Activated CD4-positive, alpha-beta memory T cell treated with anti-CD3 and anti-CD28 coated beads for 36 hours (primary cell): Measurements from ENCODE around the gene DACT1. TPM values are rescaled to one million over a fixed set of nuclear protein-coding genes. Genes with fewer than 3 reads are reported as not detected.
A peak's percentile ranks its signal among the peaks of the same experiment; 100 is the strongest.

ENCODE experiments used
- CTCF ChIA-PET: fragments of 350-600 bp; sonication (Branson Sonifier 250); formaldehyde crosslinking; loops from one replicate; lab custom pipeline; 2021; ENCODE audit warnings: antibody characterized with exemption, inconsistent platforms; lab: Charles Lee
- POLR2A ChIA-PET: fragments of 350-600 bp; sonication (Branson Sonifier 250); formaldehyde crosslinking; loops from one replicate; lab custom pipeline; 2021; ENCODE audit warnings: antibody characterized with exemption; lab: Charles Lee
- DNase-seq: peaks from one replicate; pipeline ENCODE4 v3.0.0-alpha.2; 2020
- H3K27ac Mint-ChIP-seq: one replicate; pipeline ENCODE4 v1.8.0; 2021; ENCODE audit warnings: mixed read lengths
- H3K27me3 Mint-ChIP-seq: one replicate; pipeline ENCODE4 v1.8.0; 2021; ENCODE audit warnings: mixed read lengths
- H3K36me3 Mint-ChIP-seq: one replicate; pipeline ENCODE4 v1.8.0; 2021; ENCODE audit warnings: mixed read lengths
- H3K4me1 Mint-ChIP-seq: one replicate; pipeline ENCODE4 v1.8.0; 2021; ENCODE audit warnings: low read depth, mixed read lengths
- H3K4me3 Mint-ChIP-seq: one replicate; pipeline ENCODE4 v1.8.0; 2021; ENCODE audit warnings: mild to moderate bottlenecking, mixed read lengths
- H3K9me3 Mint-ChIP-seq: one replicate; pipeline ENCODE4 v1.8.0; 2021; ENCODE audit warnings: mixed read lengths
- intact Hi-C: fragments of 100-400 bp; cut with micrococcal nuclease; formaldehyde crosslinking; loops from one replicate; pipeline ENCODE4 v1.15.1; 2023
- total RNA-seq, 2 experiments: library from RNA; stranded (reverse); gene quantifications; one replicate each; pipeline ENCODE4 v1.2.3, GENCODE V29; 2021

Gene DACT1
- total RNA-seq, 2 experiments from 2014 or later = 4.3 to 4.7 TPM

DNA sequence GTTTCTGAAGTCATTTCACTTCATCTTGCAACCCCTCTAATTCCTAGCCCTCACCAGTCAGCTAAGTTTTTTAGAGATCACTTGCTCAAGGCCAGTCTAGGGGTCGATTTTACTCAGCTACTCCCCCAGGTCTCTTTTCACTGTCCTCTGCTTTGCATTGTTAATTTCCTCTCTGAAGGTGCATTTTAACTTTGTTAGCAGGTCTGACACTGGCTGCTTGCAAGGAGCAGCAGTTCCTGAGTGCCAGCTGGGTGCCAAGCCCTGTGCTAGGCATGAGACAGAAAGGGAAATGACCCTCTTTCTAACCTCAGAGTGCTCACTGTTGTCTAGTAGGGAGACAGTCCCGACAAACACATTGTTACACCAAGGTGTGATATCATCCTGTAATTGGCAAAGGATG is 17.8 kb upstream of the DACT1 start:
- DNase-seq = no peak
- ChIA-PET CTCF (no interaction called here), POLR2A (no interaction called here)
- peaks cover 1% of the 10 kb centered on the region for H3K27me3 Mint-ChIP-seq
- H3K27ac Mint-ChIP-seq = no peak overlapping the region
- no peak overlapping the region for H3K4me3 Mint-ChIP-seq
- no peaks in the 10 kb centered on the region for H3K36me3 Mint-ChIP-seq
- H3K4me1 Mint-ChIP-seq = no peaks in the 10 kb centered on the region
- intact Hi-C loops = no loop called here
- H3K9me3 Mint-ChIP-seq = no peaks in the 10 kb centered on the region

DNA sequence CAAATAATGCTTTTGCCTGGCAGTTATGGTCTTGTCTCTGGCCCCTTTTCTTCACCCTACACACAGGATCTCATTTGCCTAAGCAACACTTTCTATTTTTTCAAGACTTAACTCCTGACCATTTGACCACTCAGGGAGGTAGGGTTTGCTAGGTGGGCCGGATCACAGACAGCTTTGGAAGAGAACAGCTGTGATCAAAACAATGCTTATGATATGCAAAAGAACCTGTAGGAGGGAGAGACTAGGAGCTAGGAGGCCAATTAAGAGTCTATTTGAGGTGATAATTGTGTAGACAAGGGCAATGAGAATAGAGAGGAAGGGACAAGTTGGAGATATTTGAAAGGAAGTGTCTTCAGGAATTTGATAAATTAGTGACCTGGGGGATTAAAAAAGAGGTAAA is 12.3 kb upstream of the DACT1 start:
- Mint-ChIP-seq H3K27ac (no peak overlapping the region), H3K4me1 (peaks cover 3% of the 10 kb centered on the region), H3K4me3 (no peak overlapping the region), H3K36me3 (no peaks in the 10 kb centered on the region), H3K9me3 (no peaks in the 10 kb centered on the region), H3K27me3 (peaks cover 2% of the 10 kb centered on the region)
- ChIA-PET CTCF (no interaction called here), POLR2A (no interaction called here)
- no peak for DNase-seq
- intact Hi-C loops = no loop called here

DNA sequence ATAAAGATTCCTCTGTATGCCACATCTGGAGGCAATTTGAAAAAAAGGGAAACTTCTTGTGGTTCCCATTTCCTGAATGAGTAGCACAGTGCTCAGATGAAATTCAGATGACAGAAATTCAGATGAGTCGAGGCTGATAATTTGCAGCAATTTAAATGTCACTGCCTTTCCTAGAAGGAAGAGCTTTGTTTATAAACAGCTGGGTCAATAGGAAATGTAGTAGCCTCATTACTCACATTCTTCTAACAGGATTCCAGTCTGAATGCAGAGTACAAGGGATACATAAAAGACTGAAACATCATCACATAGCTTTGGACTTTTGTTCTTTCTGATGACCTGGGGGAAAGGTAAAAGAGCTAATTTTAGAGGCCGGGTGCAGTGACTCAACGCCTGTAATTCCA is 11.3 kb upstream of the DACT1 start:
- Mint-ChIP-seq H3K4me1 (peaks cover 3% of the 10 kb centered on the region), H3K27ac (no peak overlapping the region), H3K4me3 (no peak overlapping the region), H3K36me3 (no peaks in the 10 kb centered on the region), H3K9me3 (no peaks in the 10 kb centered on the region), H3K27me3 (peaks cover 3% of the 10 kb centered on the region)
- POLR2A ChIA-PET = no interaction called here
- no peak for DNase-seq
- CTCF ChIA-PET = interaction anchor here (0.5 to 1.7 kb wide), 3 partner anchors 10 to 125 kb away, joined by 3 to 4 read pairs (median 4); no protein-coding TSS in a partner anchor
- intact Hi-C loops = no loop called here

DNA sequence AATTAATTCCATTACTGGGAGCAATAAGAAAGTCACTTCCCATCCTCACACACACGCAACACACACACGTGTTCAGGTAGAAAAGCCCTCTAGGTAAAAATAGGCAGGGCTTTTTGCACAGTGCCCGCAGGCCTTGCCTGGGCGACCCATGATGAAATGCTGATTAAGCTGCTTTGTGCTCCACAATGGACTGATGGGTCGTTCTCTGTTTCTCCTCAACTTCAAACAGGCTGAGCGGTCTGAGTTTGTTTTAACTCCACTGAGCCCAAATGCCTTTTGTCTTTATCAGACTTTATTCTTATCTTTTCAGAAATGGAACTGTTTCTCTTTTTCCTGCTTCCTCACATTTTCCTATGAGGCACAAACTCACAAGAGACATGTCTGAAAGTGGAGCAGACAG is 9.4 kb upstream of the DACT1 start:
- Mint-ChIP-seq H3K36me3 (no peaks in the 10 kb centered on the region), H3K27ac (no peak overlapping the region), H3K4me1 (peaks cover 3% of the 10 kb centered on the region), H3K9me3 (no peaks in the 10 kb centered on the region), H3K4me3 (no peak overlapping the region), H3K27me3 (peaks cover 3% of the 10 kb centered on the region)
- intact Hi-C loops = no loop called here
- CTCF ChIA-PET = no interaction called here
- no peak for DNase-seq
- POLR2A ChIA-PET = no interaction called here

DNA sequence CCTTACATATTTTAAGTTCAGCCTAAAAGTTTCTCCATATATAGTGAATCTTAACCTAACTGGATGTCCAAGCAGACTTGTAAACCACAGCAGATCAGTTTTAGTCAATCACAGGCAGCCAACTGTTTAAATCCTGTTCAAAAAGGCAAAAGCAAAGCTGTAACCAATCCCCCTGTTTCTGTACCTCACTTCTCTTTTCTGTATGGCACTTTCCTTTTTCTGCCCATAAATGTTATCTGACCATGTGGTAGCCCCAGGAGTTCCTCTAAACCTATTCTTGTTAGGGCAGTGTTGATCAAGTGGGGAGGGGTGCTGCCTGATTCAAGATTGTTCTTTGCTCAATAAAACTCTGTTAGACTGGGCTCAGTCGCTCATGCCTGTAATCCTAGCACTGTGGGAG is 8.5 kb upstream of the DACT1 start:
- Mint-ChIP-seq H3K4me1 (peaks cover 3% of the 10 kb centered on the region), H3K27me3 (peaks cover 3% of the 10 kb centered on the region), H3K36me3 (no peaks in the 10 kb centered on the region), H3K4me3 (no peak overlapping the region), H3K27ac (no peak overlapping the region), H3K9me3 (no peaks in the 10 kb centered on the region)
- DNase-seq = no peak
- POLR2A ChIA-PET = no interaction called here
- CTCF ChIA-PET = no interaction called here
- intact Hi-C loops = no loop called here

DNA sequence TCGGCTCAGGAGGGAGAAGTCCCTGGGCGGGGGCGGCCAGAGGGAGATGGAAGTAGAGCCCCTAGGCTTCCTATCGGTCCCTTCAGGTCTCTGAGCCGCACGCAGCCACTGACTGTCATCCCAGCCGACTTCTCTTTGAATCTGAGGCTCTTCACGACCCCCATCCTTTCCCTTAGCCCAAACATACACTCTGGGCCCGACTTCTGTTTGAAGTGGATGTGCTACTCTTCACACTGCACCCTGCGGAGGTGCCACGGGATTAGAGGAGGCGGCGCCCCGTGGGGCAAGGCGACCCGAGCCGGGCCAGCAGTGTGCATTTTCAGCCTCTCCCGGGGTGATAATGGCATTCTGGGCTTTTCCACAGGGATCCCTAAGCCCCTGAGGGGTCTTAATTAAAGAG is 6.0 kb upstream of the DACT1 start:
- H3K4me3 Mint-ChIP-seq = no peak overlapping the region
- POLR2A ChIA-PET = no interaction called here
- no peaks in the 10 kb centered on the region for H3K36me3 Mint-ChIP-seq
- H3K9me3 Mint-ChIP-seq = no peaks in the 10 kb centered on the region
- DNase-seq = no peak
- peaks cover 8% of the 10 kb centered on the region for H3K27me3 Mint-ChIP-seq
- H3K4me1 Mint-ChIP-seq = peaks cover 11% of the 10 kb centered on the region
- CTCF ChIA-PET = no interaction called here
- intact Hi-C loops = loop anchor here (10.0 kb wide), 1 partner anchor 103 kb away; no protein-coding TSS in a partner anchor
- no peak overlapping the region for H3K27ac Mint-ChIP-seq

DNA sequence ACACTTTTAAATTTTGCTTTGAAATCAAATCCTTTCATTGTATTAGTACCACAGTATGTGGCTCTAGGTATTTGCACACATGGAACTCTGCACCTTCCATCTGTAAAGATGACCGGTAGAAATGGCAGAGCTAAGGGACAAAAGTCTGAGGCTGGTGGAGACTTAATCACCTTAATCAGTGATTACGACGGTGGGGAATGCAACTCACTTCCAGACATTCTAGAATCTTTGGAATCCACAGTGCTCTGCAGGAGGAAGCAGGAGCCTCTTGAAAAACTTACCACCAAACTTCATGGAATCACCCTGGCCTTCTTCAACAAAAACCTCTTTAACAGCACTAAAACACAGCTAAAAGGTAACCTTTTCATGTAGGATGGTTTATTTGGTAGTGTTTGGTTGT is 3.9 kb upstream of the DACT1 start:
- no peaks in the 10 kb centered on the region for H3K36me3 Mint-ChIP-seq
- intact Hi-C loops = loop anchor here (10.0 kb wide), 1 partner anchor 101 kb away; no protein-coding TSS in a partner anchor

DNA sequence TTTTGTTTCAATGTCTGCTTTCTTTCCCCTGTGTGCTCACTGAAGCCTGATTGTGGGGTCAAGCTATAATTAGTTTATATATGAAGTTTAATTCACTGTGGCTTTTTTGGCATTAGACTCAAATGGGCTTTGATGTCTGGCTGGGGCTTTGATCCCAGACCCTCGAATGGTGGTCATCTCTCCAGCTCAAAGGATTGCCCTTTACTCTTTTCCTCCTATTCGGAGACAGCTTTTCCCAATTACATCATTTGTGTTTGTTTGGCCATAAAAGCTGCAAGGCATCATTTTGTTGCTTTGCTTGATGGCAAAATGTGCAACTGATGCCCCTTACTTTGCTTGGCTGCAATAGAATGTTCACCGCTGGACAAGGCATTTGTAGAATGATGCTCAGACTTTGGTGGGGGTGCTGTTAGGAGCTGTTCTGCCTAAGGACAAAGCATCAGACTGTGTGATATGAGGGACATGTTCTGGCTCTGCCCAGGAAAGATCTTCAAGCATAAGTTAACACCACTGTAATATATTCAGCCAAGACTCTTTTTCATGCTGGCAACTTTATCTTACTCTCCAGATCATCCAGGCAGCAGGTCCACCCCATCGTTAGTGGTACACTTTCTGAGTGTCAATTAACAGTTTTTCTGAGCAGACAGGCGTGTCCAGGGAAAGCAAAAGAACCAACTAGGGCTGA is 3.2 kb upstream of the DACT1 start:
- intact Hi-C loops = loop anchor here (10.0 kb wide), 1 partner anchor 100 kb away; no protein-coding TSS in a partner anchor
- peaks cover 23% of the 10 kb centered on the region for H3K27me3 Mint-ChIP-seq
- no peak overlapping the region for H3K27ac Mint-ChIP-seq
- no peaks in the 10 kb centered on the region for H3K36me3 Mint-ChIP-seq
- no peak overlapping the region for H3K4me3 Mint-ChIP-seq
- ChIA-PET CTCF (no interaction called here), POLR2A (no interaction called here)
- peaks cover 27% of the 10 kb centered on the region for H3K4me1 Mint-ChIP-seq
- no peak for DNase-seq
- H3K9me3 Mint-ChIP-seq = no peaks in the 10 kb centered on the region

More for the DNA sequence above, 3.9 kb upstream of the DACT1 start:
- H3K4me3 Mint-ChIP-seq = no peak overlapping the region
- H3K4me1 Mint-ChIP-seq = peaks cover 20% of the 10 kb centered on the region
- no peaks in the 10 kb centered on the region for H3K9me3 Mint-ChIP-seq
- ChIA-PET POLR2A (no interaction called here), CTCF (no interaction called here)
- H3K27ac Mint-ChIP-seq = no peak overlapping the region
- DNase-seq = no peak
- peaks cover 16% of the 10 kb centered on the region for H3K27me3 Mint-ChIP-seq

DNA sequence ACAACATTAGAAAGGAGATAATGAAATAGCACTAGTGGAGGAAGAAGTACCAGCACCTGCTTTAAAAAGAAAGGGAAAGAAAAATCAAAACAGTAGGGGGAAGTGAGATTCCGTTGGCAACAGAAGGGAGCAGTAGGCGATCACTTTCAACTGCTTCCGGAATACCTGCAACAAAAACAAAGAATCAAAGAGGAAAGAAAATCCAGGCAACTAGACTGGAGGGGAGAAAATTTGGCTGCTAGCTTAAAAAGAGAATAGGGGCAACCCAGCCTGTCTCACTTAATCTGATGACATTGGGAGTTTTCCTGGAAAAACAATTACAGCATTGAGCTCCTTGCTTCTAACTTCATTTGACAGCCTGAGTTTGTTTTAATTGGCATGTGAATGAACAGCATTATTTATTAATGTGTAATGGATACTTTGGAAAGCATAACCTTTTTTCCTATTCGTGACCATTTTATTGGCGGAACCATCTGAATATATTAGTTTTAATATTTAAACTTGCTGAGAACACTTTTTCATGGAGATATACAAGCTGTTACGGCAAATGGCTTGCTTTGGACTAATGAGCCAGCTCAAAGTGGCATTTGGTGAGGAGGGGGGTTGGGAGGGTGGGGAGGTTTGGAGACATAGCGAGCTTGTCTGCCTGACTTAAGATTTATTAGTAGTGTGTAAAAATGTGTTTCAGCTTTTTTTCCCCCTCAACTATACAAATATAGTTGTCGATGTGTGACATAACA is 2.5 kb upstream of the DACT1 start:
- ChIA-PET CTCF (interaction anchor here (1.3 kb wide), 1 partner anchor 134 kb away, joined by 8 read pairs; no protein-coding TSS in a partner anchor), POLR2A (no interaction called here)
- no peak overlapping the region for H3K27ac Mint-ChIP-seq
- H3K27me3 Mint-ChIP-seq = peaks cover 26% of the 10 kb centered on the region
- no peaks in the 10 kb centered on the region for H3K9me3 Mint-ChIP-seq
- intact Hi-C loops = loop anchor here (10.0 kb wide), 1 partner anchor 100 kb away; no protein-coding TSS in a partner anchor
- H3K4me3 Mint-ChIP-seq = no peak overlapping the region
- peaks cover 29% of the 10 kb centered on the region for H3K4me1 Mint-ChIP-seq
- no peaks in the 10 kb centered on the region for H3K36me3 Mint-ChIP-seq
- no peak for DNase-seq

DNA sequence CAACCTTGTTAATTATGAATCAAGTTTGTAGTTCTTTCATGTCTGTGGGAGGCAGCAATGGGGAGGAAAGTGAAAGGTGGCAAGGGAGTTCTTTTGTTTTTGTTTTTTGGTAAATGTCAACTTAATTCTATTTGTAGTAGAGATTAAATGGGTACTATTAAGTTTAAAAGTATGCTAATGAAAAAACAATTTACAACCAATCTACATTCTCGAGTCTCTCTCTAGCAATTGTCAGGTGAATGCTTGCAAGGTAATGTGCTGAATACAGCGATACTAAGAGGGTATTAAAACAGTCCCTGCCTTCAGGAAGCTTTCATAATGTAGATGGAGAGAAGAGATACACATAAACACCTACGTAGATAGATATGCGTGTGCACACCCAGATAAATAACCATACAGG is 1.6 kb upstream of the DACT1 start:
- no peaks in the 10 kb centered on the region for H3K9me3 Mint-ChIP-seq
- ChIA-PET POLR2A (interaction anchor here (1.4 kb wide), 1 partner anchor 37 kb away, joined by 3 read pairs; no protein-coding TSS in a partner anchor), CTCF (interaction anchor here (0.6 to 1.3 kb wide), 4 partner anchors 9 to 419 kb away, joined by 3 to 8 read pairs (median 4); no protein-coding TSS in a partner anchor)
- intact Hi-C loops = loop anchor here (10.0 kb wide), 1 partner anchor 99 kb away; no protein-coding TSS in a partner anchor
- H3K36me3 Mint-ChIP-seq = no peaks in the 10 kb centered on the region
- peaks cover 33% of the 10 kb centered on the region for H3K27me3 Mint-ChIP-seq
- DNase-seq = no peak
- no peak overlapping the region for H3K27ac Mint-ChIP-seq
- no peak overlapping the region for H3K4me3 Mint-ChIP-seq
- H3K4me1 Mint-ChIP-seq = peaks cover 33% of the 10 kb centered on the region

DNA sequence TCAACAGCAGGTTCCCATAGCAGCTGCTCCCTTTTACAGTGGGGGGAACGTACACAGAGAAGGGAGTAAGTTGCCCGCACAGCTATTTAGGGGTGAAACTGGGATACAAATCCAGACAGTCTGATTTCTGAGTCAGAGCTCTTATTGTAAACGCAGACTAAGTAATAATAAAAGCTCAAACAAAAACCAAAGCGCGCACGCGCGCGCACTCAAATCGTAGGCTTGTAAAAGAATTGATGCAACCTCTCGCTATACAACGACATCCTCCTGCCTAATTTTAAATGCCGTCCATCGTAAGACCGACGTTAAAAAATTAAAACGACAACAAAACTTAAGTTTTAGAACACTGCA is 747 bp upstream of the DACT1 start:
- peaks cover 2% of the 10 kb centered on the region for H3K36me3 Mint-ChIP-seq
- no peaks in the 10 kb centered on the region for H3K9me3 Mint-ChIP-seq
- DNase-seq = peak; percentile 63
- intact Hi-C loops = loop anchor here (1.0 to 10.0 kb wide), 4 partner anchors 65 to 207 kb away; no protein-coding TSS in a partner anchor
- H3K27ac Mint-ChIP-seq = peak overlapping the region; percentile 53
- H3K27me3 Mint-ChIP-seq = peaks cover 37% of the 10 kb centered on the region
- ChIA-PET CTCF (interaction anchor here (0.8 to 1.4 kb wide), 4 partner anchors 10 to 418 kb away, joined by 3 to 5 read pairs (median 4); no protein-coding TSS in a partner anchor), POLR2A (interaction anchor here (1.4 kb wide), 1 partner anchor 38 kb away, joined by 3 read pairs; no protein-coding TSS in a partner anchor)
- peaks cover 33% of the 10 kb centered on the region for H3K4me1 Mint-ChIP-seq
- H3K4me3 Mint-ChIP-seq = peak overlapping the region; percentile 79
